ENCODE data around the gene SOCS3.
A peak's percentile ranks its signal among the peaks of the same experiment; 100 is the strongest.

SOCS3 gene

DNA sequence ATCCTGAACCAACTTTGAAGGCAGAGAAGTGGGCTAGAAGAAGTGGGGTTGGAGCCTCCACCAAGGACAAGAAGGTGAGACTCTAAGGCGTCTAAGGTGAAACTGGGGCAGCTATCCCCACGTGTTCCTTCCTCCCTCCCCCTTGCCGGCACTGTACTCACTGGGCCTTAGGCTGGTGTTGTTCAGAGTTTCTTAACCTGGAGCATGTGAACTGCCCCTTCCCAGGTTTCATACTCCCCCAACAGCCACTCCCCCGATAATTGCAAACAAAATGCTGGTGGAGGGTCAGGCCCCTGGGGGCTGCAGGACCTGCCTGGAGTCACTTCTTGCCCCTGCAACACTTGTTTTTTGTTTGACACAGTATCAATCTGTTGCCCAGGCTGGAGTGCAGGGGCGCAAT, 7.3 kb upstream of the SOCS3 start:
- DNase-seq (ENCODE audit: low read depth in 3 of 3), result no peak

DNA sequence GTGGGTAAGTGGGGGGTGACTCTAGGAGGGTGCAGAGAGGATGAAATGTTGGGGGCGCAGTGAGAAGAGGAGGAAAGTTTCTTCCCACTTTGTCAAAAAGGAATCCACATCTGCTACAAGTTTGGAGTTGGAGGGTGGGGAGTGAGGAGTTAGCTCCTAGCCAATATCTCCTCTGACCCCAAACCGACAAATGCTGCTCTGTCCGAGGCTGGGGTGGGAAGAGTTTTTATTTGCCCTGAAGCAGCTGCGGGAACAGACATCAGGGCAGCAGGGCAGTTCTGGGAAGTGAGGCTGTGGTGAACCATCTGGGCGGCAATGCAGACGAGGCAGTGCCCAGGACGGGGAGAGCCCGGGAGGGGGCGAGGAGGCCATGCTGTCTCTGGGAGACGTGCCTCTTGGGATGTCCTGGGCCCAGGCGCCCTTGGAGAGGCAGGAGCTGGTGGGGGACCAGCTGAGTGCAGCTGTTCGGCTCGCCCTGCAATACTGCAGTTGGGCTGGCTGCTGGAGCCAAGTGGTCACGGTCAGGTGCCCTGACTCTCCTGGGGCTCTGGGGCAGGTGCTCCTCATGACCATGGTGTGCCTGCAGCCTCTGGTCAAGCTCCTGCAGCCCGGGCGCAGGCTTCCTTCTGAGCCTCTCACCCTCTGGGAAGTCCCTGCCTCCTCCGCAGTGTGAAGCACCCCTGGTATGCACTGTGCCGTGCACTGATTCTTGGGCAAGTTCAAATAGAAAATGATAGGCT, 6.4 kb upstream of the SOCS3 start:
- no peak for DNase-seq (ENCODE audit: low read depth in 3 of 3)

DNA sequence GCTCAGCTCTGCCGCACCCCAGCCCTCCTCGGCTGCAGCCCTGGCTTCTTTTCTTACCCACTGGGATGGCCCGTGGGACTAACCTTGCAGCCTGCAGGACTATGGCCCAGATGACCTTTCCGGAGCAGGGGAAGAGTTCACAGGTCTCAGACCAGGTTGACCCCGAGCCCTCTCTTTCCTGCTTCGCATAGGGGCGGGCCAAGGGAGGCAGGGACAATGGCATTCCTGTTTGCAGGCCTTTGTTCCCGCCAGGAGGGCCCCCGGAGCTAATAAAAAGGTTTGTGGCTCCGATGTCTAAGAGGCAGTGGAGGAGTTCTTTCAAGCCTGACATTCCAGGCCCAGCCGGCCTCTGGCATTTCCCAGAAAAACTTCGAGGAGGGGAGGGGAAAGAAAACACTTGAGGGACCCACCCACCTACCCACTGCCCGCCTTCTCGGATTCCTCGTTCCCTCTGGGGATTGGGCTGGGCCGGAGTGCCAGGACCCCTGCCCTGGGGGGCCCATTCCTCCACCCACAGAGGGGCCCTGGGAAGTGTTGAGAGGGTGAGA, 5.8 kb upstream of the SOCS3 start:
- DNase-seq (ENCODE audit: low read depth in 3 of 3), result no peak

DNA sequence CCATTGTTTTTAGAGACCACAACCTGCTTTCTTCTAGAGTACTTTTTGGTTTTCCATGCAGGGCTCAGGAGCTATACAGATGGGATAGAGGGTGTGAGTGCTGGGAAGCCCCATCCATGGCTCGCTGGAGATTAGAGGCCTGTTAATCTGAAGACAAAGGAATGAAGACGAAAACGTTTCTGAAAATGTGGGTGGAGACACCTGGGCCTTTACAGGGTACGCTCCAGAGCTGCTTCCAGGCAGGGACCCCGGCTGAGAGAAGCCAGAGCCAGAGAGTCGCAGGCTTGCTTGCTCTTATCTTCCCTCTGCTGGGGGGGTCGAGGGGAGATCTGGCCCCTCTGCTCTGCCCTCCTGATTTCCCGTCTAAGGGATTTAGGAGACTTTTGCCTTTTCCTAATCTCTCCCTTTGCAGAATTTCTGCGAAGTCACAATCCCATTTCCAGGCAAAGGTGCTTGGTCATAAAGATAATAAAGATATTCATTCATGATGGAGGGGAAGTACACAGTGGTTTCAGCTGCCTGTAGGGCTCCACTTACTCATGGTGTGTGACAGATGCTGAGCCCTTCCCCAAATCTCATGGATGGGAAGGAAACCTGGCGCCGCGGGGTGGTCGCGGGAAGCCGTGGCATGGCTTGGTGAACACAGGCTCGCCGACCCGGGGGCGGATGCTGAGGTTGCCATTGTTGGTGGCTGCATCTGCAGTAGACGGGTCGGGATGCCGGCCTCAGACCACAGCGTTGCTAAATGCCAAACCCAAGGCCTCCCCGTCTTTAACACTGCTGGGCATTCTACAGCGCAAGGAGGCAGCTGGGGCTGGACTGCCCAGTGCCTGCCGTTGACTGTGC, 4.8 kb upstream of the SOCS3 start:
- no peak for DNase-seq (ENCODE audit: low read depth in 3 of 3)

DNA sequence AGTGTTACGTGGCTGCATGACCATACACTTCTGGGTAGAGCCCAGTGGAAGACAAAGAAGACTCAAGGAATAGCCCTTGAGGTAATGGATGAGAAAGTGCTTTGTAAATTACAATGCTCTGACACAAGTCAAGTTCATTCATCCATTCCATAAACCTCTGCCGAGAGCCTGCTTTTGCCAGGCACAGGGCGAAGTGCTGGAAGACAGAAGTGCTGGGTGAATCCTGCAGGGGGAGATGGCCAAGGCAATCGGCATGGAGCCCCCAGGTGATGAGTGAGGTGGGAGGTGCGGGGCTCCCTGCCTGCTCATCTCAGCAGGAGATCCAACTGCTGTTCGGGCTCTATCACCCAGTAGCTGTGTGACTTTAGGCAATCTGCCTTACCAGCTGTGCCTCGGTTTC, 2.8 kb upstream of the SOCS3 start:
- no peak for DNase-seq (ENCODE audit: low read depth in 3 of 3)

DNA sequence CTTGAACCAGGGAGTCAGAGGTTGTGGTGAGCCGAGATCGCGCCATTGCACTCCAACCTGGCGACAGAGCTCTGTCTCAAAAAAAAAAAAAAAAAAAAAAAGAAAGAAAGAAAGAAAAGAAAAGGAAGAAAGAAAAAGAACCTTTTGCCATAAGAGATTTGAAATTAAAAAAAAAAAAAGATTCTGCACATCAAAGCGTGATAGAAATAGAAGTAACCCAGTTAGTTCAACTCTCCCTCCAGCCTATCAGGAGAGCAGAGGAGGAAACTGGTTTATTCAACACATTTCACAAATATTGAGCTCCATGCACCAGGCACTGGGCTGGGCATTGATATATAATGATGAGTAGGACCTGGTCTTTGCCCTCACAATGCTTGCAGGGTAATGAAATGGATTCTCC, 2.4 kb upstream of the SOCS3 start:
- DNase-seq (ENCODE audit: low read depth in 3 of 3), result no peak

DNA sequence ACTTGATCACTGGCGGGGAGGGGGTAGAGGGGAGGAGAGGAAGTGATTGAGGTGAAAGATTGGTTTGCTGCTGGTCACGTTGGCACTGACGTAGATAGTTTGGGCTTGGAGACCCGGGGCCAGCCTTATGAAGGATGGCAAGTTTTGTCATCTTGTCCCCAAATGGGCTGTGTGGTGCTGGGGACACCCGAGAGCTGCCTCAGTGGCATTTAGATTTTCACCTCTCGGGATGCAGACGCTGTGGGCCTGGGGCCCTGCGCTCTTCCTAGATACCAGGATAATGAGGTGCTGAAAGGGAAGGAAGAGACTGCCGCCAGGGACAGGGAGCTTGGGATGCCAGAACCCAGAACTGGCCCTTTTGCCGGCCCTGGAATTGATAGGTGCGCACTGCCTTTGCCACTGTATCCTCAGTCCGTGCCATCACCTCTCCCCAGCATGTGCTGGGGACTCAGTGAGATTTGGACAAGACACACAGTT, 1.4 kb upstream of the SOCS3 start:
- DNase-seq (ENCODE audit: low read depth in 3 of 3), result no peak

DNA sequence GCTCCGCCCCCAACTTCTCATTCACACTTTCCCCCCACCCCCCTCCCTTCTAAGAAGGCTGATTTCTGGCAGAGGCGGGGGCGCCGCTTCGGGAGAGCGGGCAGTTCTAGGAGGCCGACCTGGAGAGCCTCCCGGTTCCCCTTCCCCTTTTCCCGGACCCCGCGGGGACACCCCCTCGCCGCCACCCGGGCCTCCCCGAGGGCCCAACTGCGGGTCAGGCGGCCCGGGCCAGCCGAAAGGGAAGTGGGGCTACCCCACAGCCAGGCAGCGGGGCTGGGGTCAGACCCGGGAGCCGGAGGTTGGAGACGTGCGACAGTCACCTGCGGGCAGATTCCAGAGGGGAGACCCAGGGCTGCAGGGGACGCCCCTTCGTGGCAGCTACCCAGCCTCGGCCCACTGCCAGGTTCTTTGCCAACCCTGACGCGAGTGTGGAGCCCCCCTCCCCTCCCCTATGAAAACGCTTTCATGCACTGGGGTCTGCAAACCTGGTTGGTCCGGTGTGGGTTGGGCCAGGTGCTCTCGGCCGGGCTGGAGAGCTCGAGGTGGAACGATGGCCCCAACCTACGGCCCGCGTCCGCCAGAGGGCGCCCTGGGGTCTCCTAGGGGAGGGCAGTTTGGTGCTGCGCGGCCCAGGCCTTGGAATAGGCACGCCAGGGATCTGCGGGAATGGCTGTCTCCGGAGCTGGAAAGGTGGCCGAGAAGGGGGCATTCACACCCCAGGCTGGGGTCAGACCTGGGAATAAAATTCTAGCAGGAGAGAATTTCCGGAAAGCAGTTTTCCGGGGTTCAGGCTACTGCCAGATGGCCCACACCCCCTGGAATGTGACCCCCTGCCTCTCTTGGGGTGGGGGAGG, 721 bp upstream of the SOCS3 start:
- DNase-seq (ENCODE audit: low read depth in 3 of 3), result peak; percentile 88 to 97 (median 96)

DNA sequence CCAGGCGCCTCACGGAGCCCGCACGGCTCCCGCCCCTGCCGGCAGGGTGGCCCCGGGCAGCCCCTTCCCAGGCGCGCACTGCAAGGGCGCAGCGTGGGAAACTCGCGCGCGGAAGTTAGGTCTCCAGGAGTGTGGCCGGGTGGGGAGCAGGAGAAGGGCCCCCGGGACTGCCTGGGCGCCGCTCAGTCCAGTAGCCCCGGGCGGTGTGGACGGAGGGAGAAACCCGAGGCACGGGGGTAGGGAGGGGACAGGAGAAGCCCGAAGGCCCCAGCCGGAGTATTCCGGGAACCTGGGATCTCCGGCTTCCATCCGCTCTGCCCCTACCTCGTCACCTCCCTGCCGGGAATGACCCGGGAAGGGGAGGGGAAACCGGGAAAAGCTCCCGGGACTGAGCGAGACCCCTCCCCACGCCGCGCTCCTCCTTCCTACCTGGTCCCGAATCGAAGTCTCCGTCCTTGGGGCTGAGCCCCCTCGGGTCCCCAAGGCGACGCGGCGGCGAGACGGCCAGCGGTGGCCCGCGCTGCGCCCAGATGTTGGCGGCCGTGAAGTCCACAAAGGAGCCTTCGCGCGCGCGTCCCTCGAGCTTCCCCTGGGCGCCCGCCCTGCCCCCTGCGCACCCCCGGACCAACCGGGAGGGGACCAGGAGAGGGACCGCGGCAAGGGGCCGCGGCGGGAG, 418 bp downstream of the SOCS3 start:
- no peak for DNase-seq (ENCODE audit: low read depth in 3 of 3)

DNA sequence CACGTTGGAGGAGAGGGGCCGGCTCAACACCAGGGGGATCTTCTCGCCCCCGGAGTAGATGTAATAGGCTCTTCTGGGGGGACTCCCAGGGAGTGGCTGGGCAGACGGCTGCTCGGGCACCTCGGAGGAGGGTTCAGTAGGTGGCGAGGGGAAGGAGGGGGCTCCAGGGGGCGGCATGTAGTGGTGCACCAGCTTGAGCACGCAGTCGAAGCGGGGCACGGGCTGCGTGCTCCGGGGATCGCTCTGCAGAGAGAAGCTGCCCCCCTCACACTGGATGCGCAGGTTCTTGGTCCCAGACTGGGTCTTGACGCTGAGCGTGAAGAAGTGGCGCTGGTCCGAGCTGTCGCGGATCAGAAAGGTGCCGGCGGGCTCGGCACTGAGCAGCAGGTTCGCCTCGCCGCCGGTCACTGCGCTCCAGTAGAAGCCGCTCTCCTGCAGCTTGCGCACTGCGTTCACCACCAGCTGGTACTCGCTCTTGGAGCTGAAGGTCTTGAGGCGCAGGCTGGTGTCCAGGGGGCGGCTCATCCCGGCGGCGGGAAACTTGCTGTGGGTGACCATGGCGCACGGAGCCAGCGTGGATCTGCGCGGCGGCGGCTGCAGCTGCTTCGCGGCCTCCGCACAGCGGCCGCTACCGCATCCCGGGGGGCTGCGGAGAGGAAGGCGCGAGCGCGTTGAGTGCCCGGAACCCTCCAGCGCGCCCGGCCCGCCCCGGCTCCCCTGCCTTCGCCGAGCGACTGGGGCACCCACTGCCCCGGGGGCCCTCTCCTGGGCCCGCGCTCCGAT, 1.1 kb downstream of the SOCS3 start:
- no peak for DNase-seq (ENCODE audit: low read depth in 3 of 3)

DNA sequence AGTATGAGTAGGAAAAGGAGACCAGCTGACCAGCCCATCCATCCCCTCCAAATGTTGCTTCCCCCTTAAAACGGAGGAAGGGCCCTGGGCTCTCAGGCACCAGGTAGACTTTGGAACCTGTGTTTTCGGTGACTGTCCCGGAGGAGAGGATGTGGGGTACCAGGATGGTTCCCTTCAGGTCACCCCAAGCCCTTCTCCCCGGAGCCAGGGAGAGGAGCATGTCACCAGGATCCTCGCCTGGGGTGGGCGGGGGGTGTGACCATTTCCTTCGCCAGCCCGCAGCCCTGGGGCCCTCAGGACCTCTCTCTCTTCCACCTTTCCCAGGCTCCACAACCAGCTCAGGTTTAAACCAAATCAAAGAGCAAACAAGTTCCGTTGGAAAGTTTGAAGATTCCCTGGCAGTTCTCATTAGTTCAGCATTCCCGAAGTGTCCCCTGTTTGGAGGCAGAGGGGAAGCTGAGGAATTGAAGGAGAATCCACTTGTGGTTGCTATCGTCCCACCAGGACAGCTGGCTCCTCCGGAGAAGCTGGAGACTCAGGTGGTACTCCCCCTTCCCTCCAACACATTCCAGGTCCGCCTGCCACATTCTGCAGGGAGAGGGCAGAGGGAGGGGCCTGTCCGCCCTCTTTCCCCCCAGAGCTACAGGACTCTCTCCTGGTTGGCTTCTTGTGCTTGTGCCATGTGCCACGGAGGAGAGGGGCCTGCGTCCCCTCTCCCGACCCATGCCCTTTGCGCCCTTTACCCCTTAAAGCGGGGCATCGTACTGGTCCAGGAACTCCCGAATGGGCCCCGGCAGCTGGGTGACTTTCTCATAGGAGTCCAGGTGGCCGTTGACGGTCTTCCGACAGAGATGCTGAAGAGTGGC, 2.0 kb downstream of the SOCS3 start:
- no peak for DNase-seq (ENCODE audit: low read depth in 3 of 3)

DNA sequence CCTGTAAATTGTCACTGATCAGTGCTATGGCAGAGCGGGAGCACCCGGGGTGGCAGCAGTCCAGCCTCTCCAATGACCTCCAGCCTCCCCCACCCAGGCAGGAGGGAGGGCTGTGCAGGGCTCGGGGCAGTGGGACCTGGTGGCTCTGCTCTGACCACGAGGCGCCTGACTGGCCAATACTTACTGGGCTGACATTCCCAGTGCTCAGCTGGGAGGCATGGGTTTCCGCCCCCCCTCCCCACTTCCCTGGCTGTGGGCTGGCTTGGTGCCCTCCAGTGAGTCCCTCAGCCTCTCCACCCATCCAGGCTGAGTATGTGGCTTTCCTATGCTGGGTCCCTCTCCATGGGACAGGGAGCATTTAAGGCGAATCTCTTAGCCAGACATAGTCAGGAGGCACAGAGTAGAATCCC, 2.7 kb downstream of the SOCS3 start:
- no peak for DNase-seq (ENCODE audit: low read depth in 3 of 3)

DNA sequence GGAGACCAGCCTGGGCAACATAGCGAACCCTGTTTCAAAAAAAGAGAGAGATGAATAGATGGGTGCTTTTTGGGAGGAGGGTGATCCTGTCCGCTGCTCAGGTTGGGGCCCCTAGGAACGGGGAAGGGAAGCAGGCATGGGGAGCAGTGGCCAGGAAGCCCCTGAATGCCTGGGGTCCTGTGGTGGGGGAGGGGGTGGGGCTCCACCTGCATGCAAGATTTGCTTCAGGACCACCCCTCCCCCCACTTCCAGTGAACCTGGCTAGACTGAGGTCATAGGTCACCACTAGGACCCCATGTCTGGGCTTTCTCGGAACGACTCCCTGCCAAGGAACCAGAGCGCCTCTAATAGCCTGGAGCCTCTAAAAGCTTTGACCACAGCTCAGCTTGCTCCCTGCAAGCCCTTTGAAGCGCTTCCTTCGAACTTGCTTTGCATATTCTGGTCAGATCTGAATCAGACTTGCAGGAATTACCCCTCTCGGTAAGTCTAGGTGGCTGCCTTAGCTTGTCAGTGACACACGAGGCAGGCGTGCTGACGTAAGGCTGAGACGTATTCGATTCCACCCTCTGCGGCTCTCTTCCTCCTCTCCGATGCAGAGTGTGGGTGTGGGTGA, 3.7 kb downstream of the SOCS3 start:
- peak; percentile 83 to 92 (median 88) for DNase-seq (ENCODE audit: low read depth in 3 of 3)

DNA sequence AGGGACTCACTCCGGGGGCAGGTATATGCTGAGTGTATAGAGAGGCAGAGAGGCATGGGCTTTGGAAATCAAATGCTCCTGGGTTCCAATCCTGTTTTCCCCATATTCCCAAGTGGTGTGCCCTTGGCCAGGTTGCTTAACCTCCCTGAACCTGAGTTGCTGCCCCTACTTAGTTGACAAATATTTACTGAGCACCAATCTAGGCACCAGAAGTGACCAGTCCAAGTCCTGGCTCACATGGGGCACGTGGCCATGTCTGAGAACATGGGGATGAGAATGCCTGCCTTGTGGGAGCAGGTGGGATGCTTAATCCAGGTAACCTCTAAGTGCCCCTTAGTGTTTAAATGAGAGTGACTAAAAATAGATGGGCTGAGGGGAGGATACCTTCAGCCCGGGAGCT, 4.2 kb downstream of the SOCS3 start:
- no peak for DNase-seq (ENCODE audit: low read depth in 3 of 3)

DNA sequence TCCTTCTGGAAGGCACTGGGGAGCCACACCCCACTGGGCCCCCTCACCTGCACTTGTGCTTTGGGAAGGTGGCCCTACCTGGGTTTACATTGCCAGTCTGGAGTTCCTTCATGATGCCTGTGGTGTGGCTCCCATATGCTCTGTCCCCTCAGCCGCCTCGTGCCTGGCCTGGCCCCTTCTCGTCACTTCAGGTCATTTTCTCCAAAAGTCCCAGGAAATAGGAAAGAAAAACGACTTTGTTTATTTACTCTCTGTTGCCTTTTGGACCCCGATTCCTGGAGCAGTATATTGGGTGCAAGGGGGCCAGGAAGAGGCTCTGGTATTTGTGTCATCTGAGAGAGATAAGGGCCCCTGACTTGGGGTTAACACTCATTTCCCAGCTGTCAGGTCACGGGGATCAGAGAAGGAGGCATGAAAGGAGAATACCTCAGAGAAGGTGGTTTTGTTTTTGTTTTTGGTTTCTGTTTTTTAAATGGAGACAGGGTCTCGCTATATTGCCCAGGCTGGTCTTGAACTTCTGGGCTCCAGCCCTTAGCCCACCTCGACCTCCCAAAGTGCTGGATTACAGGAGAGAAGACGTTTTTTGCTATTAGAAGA, 4.7 kb downstream of the SOCS3 start:
- no peak for DNase-seq (ENCODE audit: low read depth in 3 of 3)

DNA sequence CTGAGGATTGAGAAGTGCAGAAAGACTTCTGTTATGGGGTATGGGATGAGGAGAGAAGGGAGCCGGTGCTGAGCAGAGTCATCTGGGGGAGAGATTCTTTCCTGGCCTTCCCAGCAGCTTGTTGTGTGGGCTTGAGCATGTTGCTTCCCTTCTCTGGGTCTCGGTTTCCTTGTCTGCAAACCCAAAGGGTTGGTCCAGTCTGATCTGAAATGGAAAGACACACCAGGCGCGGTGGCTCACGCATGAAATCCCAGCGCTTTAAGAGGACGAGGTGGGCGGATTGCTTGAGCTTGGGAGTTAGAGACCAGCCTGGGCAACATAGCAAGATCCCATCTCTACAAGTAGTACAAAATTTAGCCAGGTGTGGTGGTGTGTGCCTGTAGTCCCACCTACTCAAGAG, 6.0 kb downstream of the SOCS3 start:
- DNase-seq (ENCODE audit: low read depth in 3 of 3), result no peak

DNA sequence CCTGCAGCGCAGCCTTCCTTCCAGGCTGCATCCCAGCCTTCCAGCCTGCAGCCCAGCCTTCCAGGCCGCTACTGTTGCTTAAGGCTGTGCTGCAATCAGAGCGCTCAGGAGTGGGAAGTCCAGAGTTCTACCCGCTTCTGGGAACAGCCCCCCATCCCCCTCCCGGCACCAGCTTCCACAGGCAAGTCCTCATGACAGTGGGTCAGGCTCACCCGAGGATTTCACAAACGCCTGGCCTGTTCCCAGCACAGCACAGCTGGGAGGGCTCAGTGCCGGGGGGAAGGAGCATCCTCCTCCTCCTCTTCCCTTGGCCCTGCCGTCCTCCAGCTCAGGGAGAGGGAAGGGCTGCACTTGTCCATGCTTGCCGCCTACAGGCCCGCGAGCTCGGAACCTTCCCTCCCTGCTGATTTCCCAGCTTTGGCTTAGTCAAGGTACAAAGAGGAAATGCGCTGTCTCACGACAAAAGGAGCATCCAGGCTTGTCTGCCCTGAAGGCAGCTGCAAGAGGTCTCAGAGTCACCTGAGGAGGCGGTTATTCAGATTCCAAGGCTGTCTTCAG, 8.3 kb downstream of the SOCS3 start:
- no peak for DNase-seq (ENCODE audit: low read depth in 3 of 3)

DNA sequence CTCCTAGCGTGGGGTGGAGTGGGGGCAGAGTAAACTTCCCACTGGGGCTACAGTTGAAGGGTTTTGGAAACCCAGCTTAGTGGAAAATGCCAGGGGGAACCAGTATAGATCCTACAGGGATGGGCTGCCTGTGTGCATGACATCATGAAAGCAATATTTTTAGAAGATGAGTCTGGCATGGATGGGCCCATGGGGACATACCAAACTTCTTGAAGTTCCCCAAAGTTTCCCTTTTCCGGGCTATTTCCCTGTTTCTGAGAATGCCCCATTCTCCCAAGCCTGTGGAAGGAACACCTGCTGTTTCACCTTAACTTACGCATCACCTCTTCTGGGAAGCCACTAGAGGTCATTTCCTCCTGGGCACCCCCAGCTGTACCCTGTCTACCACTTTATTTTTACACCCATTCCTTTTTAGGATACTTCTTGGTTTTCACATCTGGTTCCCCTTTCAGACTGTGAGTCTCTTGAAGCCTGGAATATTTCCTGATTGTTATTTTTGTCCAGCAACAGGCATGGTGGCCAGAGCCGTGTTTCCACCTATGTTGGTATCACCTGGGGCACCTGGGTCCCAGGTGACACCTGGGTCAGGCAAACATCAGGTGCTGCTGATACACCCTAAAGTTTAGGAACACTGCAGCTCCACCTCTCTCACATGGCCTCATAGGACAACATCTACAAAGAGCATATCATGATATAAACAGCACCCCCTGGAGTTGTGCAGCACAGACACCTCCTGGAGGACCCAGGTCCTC, 9.8 kb downstream of the SOCS3 start:
- no peak for DNase-seq (ENCODE audit: low read depth in 3 of 3)
